T follicular helper cell (primary cell): ENCODE data around the gene LAMA2.

Experiments
- DNase-seq: peaks from one replicate; pipeline ENCODE4 v3.0.0-alpha.2; 2020; ENCODE audit warnings: low read depth

LAMA2 gene

GRCh38 chr6:128914051-128914450, 31.1 kb downstream of the LAMA2 start:
- no peak for DNase-seq

GRCh38 chr6:128918886-128919285, 35.9 kb downstream of the LAMA2 start:
- DNase-seq = no peak

GRCh38 chr6:128919412-128920180, 36.7 kb downstream of the LAMA2 start:
- DNase-seq = no peak

GRCh38 chr6:128925765-128926164, 42.8 kb downstream of the LAMA2 start:
- no peak for DNase-seq

- no peak for DNase-seq
These were observed 46.9 kb downstream of the LAMA2 start for GRCh38 chr6:128929869-128930268.

GRCh38 chr6:128930321-128930720, 47.4 kb downstream of the LAMA2 start:
- DNase-seq = no peak

- DNase-seq = no peak
These were observed 49.1 kb downstream of the LAMA2 start for GRCh38 chr6:128932061-128932460.

GRCh38 chr6:128950864-128951263, 67.9 kb downstream of the LAMA2 start:
- no peak for DNase-seq

- DNase-seq = no peak
These were observed 70.0 kb downstream of the LAMA2 start for GRCh38 chr6:128952902-128953301.

- DNase-seq = no peak
These were observed 71.5 kb downstream of the LAMA2 start for GRCh38 chr6:128954308-128955043.

- no peak for DNase-seq
These were observed 80.6 kb downstream of the LAMA2 start for GRCh38 chr6:128963561-128963960.

GRCh38 chr6:128964233-128964755, 81.4 kb downstream of the LAMA2 start:
- DNase-seq = no peak

GRCh38 chr6:128964771-128965170, 81.8 kb downstream of the LAMA2 start:
- DNase-seq = no peak

GRCh38 chr6:128966934-128967333, 84.0 kb downstream of the LAMA2 start:
- DNase-seq = no peak

GRCh38 chr6:128979071-128979470, 96.1 kb downstream of the LAMA2 start:
- DNase-seq = no peak

- DNase-seq = no peak
These were observed 98.8 kb downstream of the LAMA2 start for GRCh38 chr6:128981716-128982115.

- DNase-seq = no peak
These were observed 107.4 kb downstream of the LAMA2 start for GRCh38 chr6:128990360-128990759.

GRCh38 chr6:128990915-128991314, 108.0 kb downstream of the LAMA2 start:
- no peak for DNase-seq

- DNase-seq = no peak
These were observed 110.2 kb downstream of the LAMA2 start for GRCh38 chr6:128993166-128993565.

GRCh38 chr6:128997880-128998279, 114.9 kb downstream of the LAMA2 start:
- no peak for DNase-seq

GRCh38 chr6:129006724-129007514, 124.0 kb downstream of the LAMA2 start:
- DNase-seq = no peak

GRCh38 chr6:129007701-129008373, 124.9 kb downstream of the LAMA2 start:
- no peak for DNase-seq
